Activated T-helper 1 cell treated with anti-CD3 and anti-CD28 coated beads, Interleukin-12 subunit alpha, Interleukin-12 subunit beta, Interleukin-2, Interleukin-4 antibody, amounts not matched to agents 30 ng/mL and 10 ng/mL and 1 ng/mL, durations not matched to agents 14 hours and 24 hours and 36 hours (primary cell): ENCODE measurements around the gene DENND6A. TPM values are rescaled to one million over a fixed set of nuclear protein-coding genes. Genes with fewer than 3 reads are reported as not detected.

ENCODE experiments used
- DNase-seq: peaks from one replicate; pipeline ENCODE4 v3.0.0; 2021; ENCODE audit warnings: low spot score
- H3K27ac Mint-ChIP-seq: one replicate; pipeline ENCODE4 v1.8.0; 2021; ENCODE audit warnings: mild to moderate bottlenecking, mixed read lengths
- H3K27me3 Mint-ChIP-seq: one replicate; pipeline ENCODE4 v1.8.0; 2022; ENCODE audit warnings: mild to moderate bottlenecking, moderate library complexity, mixed read lengths; ENCODE audit not compliant: insufficient read depth
- H3K36me3 Mint-ChIP-seq: one replicate; pipeline ENCODE4 v1.8.0; 2021; ENCODE audit warnings: low read depth, mixed read lengths
- H3K4me1 Mint-ChIP-seq: one replicate; pipeline ENCODE4 v1.8.0; 2021; ENCODE audit warnings: low read depth, mixed read lengths
- H3K4me3 Mint-ChIP-seq: one replicate; pipeline ENCODE4 v1.8.0; 2021; ENCODE audit warnings: mild to moderate bottlenecking, moderate library complexity, mixed read lengths
- H3K9me3 Mint-ChIP-seq: one replicate; pipeline ENCODE4 v1.8.0; 2021; ENCODE audit warnings: mixed read lengths
- intact Hi-C: fragments of 100-400 bp; cut with micrococcal nuclease; formaldehyde crosslinking; loops from one replicate; pipeline ENCODE4 v1.15.1; 2024
- total RNA-seq: library from RNA; stranded (reverse); gene quantifications from 2 replicates; pipeline ENCODE4 v1.2.3, GENCODE V29; 2022

The DENND6A gene
- total RNA-seq, 1 donor from 2014 or later = 23.6 TPM

- intact Hi-C loops = no loop called here
- no peaks in the 10 kb centered on the region for H3K9me3 Mint-ChIP-seq
- no peaks in the 10 kb centered on the region for H3K27me3 Mint-ChIP-seq
- H3K36me3 Mint-ChIP-seq = peaks cover 13% of the 10 kb centered on the region
- H3K27ac Mint-ChIP-seq = no peak overlapping the region
- peak overlapping the region; percentile 45 for H3K4me3 Mint-ChIP-seq
- no peak for DNase-seq
- H3K4me1 Mint-ChIP-seq = peaks cover 43% of the 10 kb centered on the region
These were observed 4.6 kb downstream of the DENND6A start for GRCh38 chr3:57688291-57688690.

DNA sequence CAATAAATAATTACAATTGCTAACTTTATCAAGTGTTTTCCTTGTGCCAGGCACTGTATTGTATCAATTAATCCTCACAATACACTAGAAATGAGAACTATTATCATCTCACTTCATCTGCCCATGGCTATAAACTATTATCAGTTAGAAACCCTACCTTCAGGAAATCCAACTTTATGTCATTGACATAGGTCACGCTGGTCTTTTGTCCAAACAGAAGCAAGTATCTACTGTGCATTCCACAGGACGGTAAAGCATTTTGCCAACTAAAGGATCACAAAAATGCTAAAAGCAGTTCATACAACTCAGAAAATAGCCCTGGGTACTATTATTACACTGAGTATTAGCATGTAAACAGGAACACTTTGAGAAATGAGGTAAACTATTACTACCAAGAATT, 9.6 kb downstream of the DENND6A start:
- H3K27ac Mint-ChIP-seq = no peak overlapping the region
- H3K36me3 Mint-ChIP-seq = peaks cover 23% of the 10 kb centered on the region
- H3K27me3 Mint-ChIP-seq = no peaks in the 10 kb centered on the region
- intact Hi-C loops = no loop called here
- H3K4me1 Mint-ChIP-seq = peaks cover 43% of the 10 kb centered on the region
- H3K9me3 Mint-ChIP-seq = no peaks in the 10 kb centered on the region
- H3K4me3 Mint-ChIP-seq = no peak overlapping the region
- DNase-seq = no peak

GRCh38 chr3:57682284-57682683, 10.6 kb downstream of the DENND6A start:
- Mint-ChIP-seq H3K9me3 (no peaks in the 10 kb centered on the region), H3K27me3 (no peaks in the 10 kb centered on the region), H3K36me3 (peaks cover 25% of the 10 kb centered on the region), H3K4me1 (peaks cover 38% of the 10 kb centered on the region), H3K27ac (no peak overlapping the region), H3K4me3 (no peak overlapping the region)
- intact Hi-C loops = no loop called here
- DNase-seq = no peak

- H3K27ac Mint-ChIP-seq = no peak overlapping the region
- no peaks in the 10 kb centered on the region for H3K9me3 Mint-ChIP-seq
- peaks cover 22% of the 10 kb centered on the region for H3K36me3 Mint-ChIP-seq
- no peak for DNase-seq
- intact Hi-C loops = no loop called here
- peaks cover 32% of the 10 kb centered on the region for H3K4me1 Mint-ChIP-seq
- no peak overlapping the region for H3K4me3 Mint-ChIP-seq
- no peaks in the 10 kb centered on the region for H3K27me3 Mint-ChIP-seq
These were observed 11.2 kb downstream of the DENND6A start for GRCh38 chr3:57681691-57682090.

GRCh38 chr3:57680046-57680445, 12.8 kb downstream of the DENND6A start:
- Mint-ChIP-seq H3K4me3 (no peak overlapping the region), H3K27ac (no peak overlapping the region), H3K36me3 (peaks cover 24% of the 10 kb centered on the region), H3K27me3 (no peaks in the 10 kb centered on the region), H3K9me3 (no peaks in the 10 kb centered on the region), H3K4me1 (peaks cover 35% of the 10 kb centered on the region)
- no peak for DNase-seq
- intact Hi-C loops = no loop called here

- Mint-ChIP-seq H3K4me1 (peaks cover 48% of the 10 kb centered on the region), H3K9me3 (no peaks in the 10 kb centered on the region), H3K27ac (no peak overlapping the region), H3K27me3 (no peaks in the 10 kb centered on the region), H3K4me3 (no peak overlapping the region), H3K36me3 (peaks cover 24% of the 10 kb centered on the region)
- intact Hi-C loops = no loop called here
- no peak for DNase-seq
These were observed 17.3 kb downstream of the DENND6A start for GRCh38 chr3:57675530-57675929.

- Mint-ChIP-seq H3K27ac (no peak overlapping the region), H3K27me3 (no peaks in the 10 kb centered on the region), H3K9me3 (no peaks in the 10 kb centered on the region), H3K4me3 (no peak overlapping the region), H3K4me1 (peaks cover 40% of the 10 kb centered on the region), H3K36me3 (peaks cover 17% of the 10 kb centered on the region)
- DNase-seq = no peak
- intact Hi-C loops = no loop called here
These were observed 19.7 kb downstream of the DENND6A start for GRCh38 chr3:57673156-57673555.

DNA sequence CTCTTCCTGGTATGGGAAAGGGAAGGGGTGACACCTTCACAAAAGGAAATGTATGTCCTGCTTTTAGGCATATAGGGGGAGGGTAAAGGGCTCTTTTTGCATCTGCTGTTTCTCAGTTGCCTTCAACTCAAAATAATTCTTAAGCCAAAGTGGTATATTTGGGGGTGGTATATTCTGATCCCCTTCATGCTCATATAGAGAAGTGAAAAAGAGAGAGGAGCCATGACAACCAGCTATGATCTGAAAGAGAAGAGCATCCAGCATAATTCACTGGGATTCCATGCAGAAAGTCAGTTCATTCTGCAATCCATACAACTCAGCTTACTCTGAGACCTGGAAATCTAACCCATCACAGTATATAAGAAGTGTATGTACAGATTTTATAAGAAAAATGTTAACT, 22.3 kb downstream of the DENND6A start:
- H3K36me3 Mint-ChIP-seq = peaks cover 17% of the 10 kb centered on the region
- no peak for DNase-seq
- H3K27ac Mint-ChIP-seq = peak overlapping the region; percentile 53
- no peaks in the 10 kb centered on the region for H3K9me3 Mint-ChIP-seq
- H3K27me3 Mint-ChIP-seq = no peaks in the 10 kb centered on the region
- H3K4me1 Mint-ChIP-seq = peaks cover 37% of the 10 kb centered on the region
- H3K4me3 Mint-ChIP-seq = no peak overlapping the region
- intact Hi-C loops = loop anchor here (2.0 kb wide), 1 partner anchor 74 kb away; the partner anchor contains the start of gene ARF4

GRCh38 chr3:57661404-57661803, 31.5 kb downstream of the DENND6A start:
- Mint-ChIP-seq H3K27ac (no peak overlapping the region), H3K9me3 (no peaks in the 10 kb centered on the region), H3K36me3 (peaks cover 20% of the 10 kb centered on the region), H3K4me1 (no peaks in the 10 kb centered on the region), H3K27me3 (no peaks in the 10 kb centered on the region), H3K4me3 (no peak overlapping the region)
- intact Hi-C loops = no loop called here
- no peak for DNase-seq

- no peaks in the 10 kb centered on the region for H3K9me3 Mint-ChIP-seq
- peaks cover 17% of the 10 kb centered on the region for H3K36me3 Mint-ChIP-seq
- no peak for DNase-seq
- H3K4me3 Mint-ChIP-seq = no peak overlapping the region
- H3K27me3 Mint-ChIP-seq = no peaks in the 10 kb centered on the region
- intact Hi-C loops = no loop called here
- H3K4me1 Mint-ChIP-seq = no peaks in the 10 kb centered on the region
- H3K27ac Mint-ChIP-seq = no peak overlapping the region
These were observed 33.0 kb downstream of the DENND6A start for GRCh38 chr3:57659806-57660439.

DNA sequence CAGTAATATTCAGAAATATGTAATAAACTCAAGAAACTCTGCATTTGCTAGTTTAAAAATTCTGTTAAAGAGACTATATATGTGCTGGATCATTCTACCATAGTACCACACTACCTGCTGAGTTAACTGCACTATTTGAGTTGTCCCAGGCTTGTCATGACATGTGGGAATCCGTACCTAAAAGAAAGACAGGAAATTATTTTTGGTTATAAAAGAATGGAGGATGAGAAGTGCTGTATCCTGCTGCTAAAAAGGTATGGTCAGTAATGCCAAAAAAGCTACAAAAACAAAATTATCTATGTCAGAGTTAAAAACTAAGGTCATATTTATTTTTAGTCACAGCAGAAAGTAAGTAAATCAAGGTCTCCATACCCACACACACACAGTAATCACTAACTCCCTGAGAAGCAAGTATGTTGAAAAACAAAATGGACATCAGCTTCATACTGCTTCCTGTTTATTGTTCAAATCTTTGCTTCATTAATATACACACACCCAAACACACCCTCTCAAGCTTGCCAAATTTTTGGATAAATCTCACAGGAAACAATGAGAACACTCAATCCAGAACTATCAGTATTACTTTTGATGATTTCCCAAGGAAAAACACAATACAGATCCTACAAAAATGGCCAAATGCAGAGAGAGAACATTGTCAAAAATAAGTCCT, 33.7 kb downstream of the DENND6A start:
- Mint-ChIP-seq H3K9me3 (no peaks in the 10 kb centered on the region), H3K4me1 (no peaks in the 10 kb centered on the region), H3K36me3 (peaks cover 19% of the 10 kb centered on the region), H3K27me3 (no peaks in the 10 kb centered on the region), H3K4me3 (no peak overlapping the region), H3K27ac (no peak overlapping the region)
- no peak for DNase-seq
- intact Hi-C loops = no loop called here

- Mint-ChIP-seq H3K27me3 (no peaks in the 10 kb centered on the region), H3K4me3 (no peak overlapping the region), H3K9me3 (no peaks in the 10 kb centered on the region), H3K27ac (no peak overlapping the region), H3K36me3 (peaks cover 19% of the 10 kb centered on the region), H3K4me1 (no peaks in the 10 kb centered on the region)
- no peak for DNase-seq
- intact Hi-C loops = no loop called here
These were observed 34.3 kb downstream of the DENND6A start for GRCh38 chr3:57658536-57658935.

DNA sequence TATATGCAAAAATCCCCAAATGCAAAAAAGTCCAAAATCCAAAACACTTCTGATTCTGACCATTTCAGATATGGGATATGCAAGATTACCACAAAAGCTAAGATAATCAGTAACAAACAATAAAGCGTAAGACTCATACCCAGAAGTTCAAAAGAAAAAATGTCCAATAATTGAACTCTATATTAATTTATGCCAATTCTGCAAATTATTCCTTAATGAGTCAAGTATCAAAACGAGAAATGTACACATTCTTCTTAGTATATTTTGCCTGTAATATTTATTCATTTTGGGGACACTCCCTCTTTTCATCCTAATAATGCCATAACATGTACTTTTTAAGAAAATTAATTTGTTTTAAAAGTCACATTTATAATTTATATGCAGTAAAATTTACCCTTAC, 37.1 kb downstream of the DENND6A start:
- H3K4me3 Mint-ChIP-seq = no peak overlapping the region

More for the DNA sequence above, 37.1 kb downstream of the DENND6A start:
- intact Hi-C loops = no loop called here
- Mint-ChIP-seq H3K4me1 (no peaks in the 10 kb centered on the region), H3K36me3 (peaks cover 31% of the 10 kb centered on the region), H3K27ac (no peak overlapping the region), H3K27me3 (no peaks in the 10 kb centered on the region), H3K9me3 (no peaks in the 10 kb centered on the region)
- no peak for DNase-seq
